Panc1 (cell line): ENCODE results near the gene PPP1R9A. TPM values are rescaled to one million over a fixed set of nuclear protein-coding genes. Genes with fewer than 3 reads are reported as not detected.

ENCODE experiments used
- ATAC-seq: fragments of 200-7000 bp; cut with Tn5 transposase; 2 replicates; pipeline ENCODE4 v1.9.1; 2020; ENCODE audit warnings: mild to moderate bottlenecking, moderate library complexity
- BruUV-seq: library from RNA; stranded (reverse); fragments of 400-500 nt; replicated peaks from 2 replicates; lab custom pipeline; 2021; lab: Mats Ljungman, UMichigan
- CTCF ChIA-PET: fragments of 300-600 bp; sonication (Branson Sonifier 250); formaldehyde crosslinking; loops from one replicate; lab custom pipeline; 2022; ENCODE audit warnings: antibody characterized with exemption; lab: Charles Lee
- POLR2A ChIA-PET: fragments of 300-600 bp; sonication (Branson Sonifier 250); formaldehyde crosslinking; loops from one replicate; lab custom pipeline; 2022; ENCODE audit warnings: antibody characterized with exemption; lab: Charles Lee
- DNase-seq: peaks from one replicate; pipeline ENCODE4 v3.0.0-alpha.2; 2010; ENCODE audit warnings: low read depth, low spot score
- H3K27ac ChIP-seq: 2 replicates; pipeline ENCODE4 v1.5.1; 2011; ENCODE audit warnings: mild to moderate bottlenecking, low read length, inconsistent platforms
- H3K27me3 ChIP-seq: fragments of 200-500 bp; sonication (Bioruptor generic); 2 replicates; pipeline ENCODE4 v1.6.0; 2014; ENCODE audit warnings: low read length, inconsistent platforms; ENCODE audit not compliant: control insufficient read depth, insufficient read depth
- H3K36me3 ChIP-seq: fragments of 200-500 bp; sonication (Bioruptor generic); 2 replicates; pipeline ENCODE4 v1.5.1; 2014; ENCODE audit warnings: inconsistent platforms, mild to moderate bottlenecking, low read length, moderate library complexity; ENCODE audit not compliant: control insufficient read depth, insufficient read depth
- H3K4me1 ChIP-seq: 2 replicates; pipeline ENCODE4 v1.5.1; 2011; ENCODE audit warnings: inconsistent platforms, mild to moderate bottlenecking, low read length, moderate library complexity; ENCODE audit not compliant: control insufficient read depth, insufficient read depth
- H3K4me3 ChIP-seq, 2 experiments: 2 replicates each; pipeline ENCODE4 v1.5.1; 2011 to 2012; ENCODE audit warnings: low read depth in 2 of 2, low read length in 2 of 2, mild to moderate bottlenecking in 2 of 2, inconsistent platforms in 1 of 2, moderate library complexity in 1 of 2
- H3K9me3 ChIP-seq: fragments of 200-500 bp; sonication (Bioruptor generic); 2 replicates; pipeline ENCODE4 v1.5.1; 2014; ENCODE audit warnings: low read depth, mild to moderate bottlenecking, inconsistent platforms, low read length, moderate library complexity; ENCODE audit not compliant: control insufficient read depth, insufficient read depth
- POLR2AphosphoS5 ChIP-seq: IDR thresholded peaks from 2 replicates; pipeline ENCODE4 v1.6.1; 2012; ENCODE audit warnings: mild to moderate bottlenecking, low read depth, low read length, moderate library complexity
- REST ChIP-seq, 2 experiments: IDR thresholded peaks; 2 replicates each; pipeline ENCODE4 v1.6.1; 2011 to 2012; ENCODE audit warnings: low read depth in 2 of 2, control low read depth in 1 of 2, low read length in 1 of 2, mild to moderate bottlenecking in 1 of 2, moderate library complexity in 1 of 2; ENCODE audit not compliant: insufficient read depth in 1 of 2
- SIN3A ChIP-seq: IDR thresholded peaks from 2 replicates; pipeline ENCODE4 v1.6.1; 2012; ENCODE audit warnings: low read depth, mild to moderate bottlenecking, low read length, moderate library complexity, borderline replicate concordance; ENCODE audit not compliant: insufficient read depth
- TCF7L2 ChIP-seq: IDR thresholded peaks from 2 replicates; pipeline ENCODE4 v1.6.1; 2011; ENCODE audit warnings: mild to moderate bottlenecking, low read depth, low read length, inconsistent platforms
- in situ Hi-C: cut with HindIII; loops from 2 replicates; pipeline ENCODE4 v1.10.0; 2016; ENCODE audit warnings: low sequenced_read_pairs, low pct_unique_long_range_greater_than_20kb
- intact Hi-C: fragments of 100-400 bp; cut with micrococcal nuclease; formaldehyde crosslinking; loops from one replicate; pipeline ENCODE4 v1.10.0; 2022; ENCODE audit not compliant: unreplicated experiment
- total RNA-seq: library from RNA; stranded (reverse); gene quantifications from one replicate; pipeline ENCODE4 v1.2.1, GENCODE V29; 2021; ENCODE audit not compliant: unreplicated experiment
- TF ChIP-seq, protein P1 (sequence below): fragments of 450-650 bp; IDR thresholded peaks from 2 replicates; pipeline ENCODE4 v1.5.1; 2017; ENCODE audit warnings: mild to moderate bottlenecking

Gene PPP1R9A
- total RNA-seq, 1 experiment from 2014 or later = 5.0 TPM

GRCh38 chr7:95191795-95192194 lies 284.4 kb downstream of the PPP1R9A start:
- no peak for DNase-seq
- BruUV-seq = no TSS peak
- TF ChIP-seq POLR2AphosphoS5 (no peak), SIN3A (no peak), REST (IDR thresholded peaks at IDR 0.05; ENCODE audit: insufficient read depth in 1 of 2, low read depth in 2 of 2, low read length in 1 of 2) (no peak), TCF7L2 (no peak)
- TF ChIP-seq, protein P1, sequence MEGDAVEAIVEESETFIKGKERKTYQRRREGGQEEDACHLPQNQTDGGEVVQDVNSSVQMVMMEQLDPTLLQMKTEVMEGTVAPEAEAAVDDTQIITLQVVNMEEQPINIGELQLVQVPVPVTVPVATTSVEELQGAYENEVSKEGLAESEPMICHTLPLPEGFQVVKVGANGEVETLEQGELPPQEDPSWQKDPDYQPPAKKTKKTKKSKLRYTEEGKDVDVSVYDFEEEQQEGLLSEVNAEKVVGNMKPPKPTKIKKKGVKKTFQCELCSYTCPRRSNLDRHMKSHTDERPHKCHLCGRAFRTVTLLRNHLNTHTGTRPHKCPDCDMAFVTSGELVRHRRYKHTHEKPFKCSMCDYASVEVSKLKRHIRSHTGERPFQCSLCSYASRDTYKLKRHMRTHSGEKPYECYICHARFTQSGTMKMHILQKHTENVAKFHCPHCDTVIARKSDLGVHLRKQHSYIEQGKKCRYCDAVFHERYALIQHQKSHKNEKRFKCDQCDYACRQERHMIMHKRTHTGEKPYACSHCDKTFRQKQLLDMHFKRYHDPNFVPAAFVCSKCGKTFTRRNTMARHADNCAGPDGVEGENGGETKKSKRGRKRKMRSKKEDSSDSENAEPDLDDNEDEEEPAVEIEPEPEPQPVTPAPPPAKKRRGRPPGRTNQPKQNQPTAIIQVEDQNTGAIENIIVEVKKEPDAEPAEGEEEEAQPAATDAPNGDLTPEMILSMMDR = no peak
- in situ Hi-C loops (no loop called here), intact Hi-C loops (loop anchor here (5.0 kb wide), 1 partner anchor 409 kb away; no protein-coding TSS in a partner anchor)
- no peaks in the 10 kb centered on the region for H3K9me3 ChIP-seq
- POLR2A ChIA-PET = no interaction called here
- no peaks in the 10 kb centered on the region for H3K27me3 ChIP-seq
- no peaks in the 10 kb centered on the region for H3K36me3 ChIP-seq
- CTCF ChIA-PET = no interaction called here
- no peaks in the 10 kb centered on the region for H3K4me1 ChIP-seq
- H3K4me3 ChIP-seq = no peak overlapping the region
- H3K27ac ChIP-seq = no peak overlapping the region
- ATAC-seq = no peak

DNA sequence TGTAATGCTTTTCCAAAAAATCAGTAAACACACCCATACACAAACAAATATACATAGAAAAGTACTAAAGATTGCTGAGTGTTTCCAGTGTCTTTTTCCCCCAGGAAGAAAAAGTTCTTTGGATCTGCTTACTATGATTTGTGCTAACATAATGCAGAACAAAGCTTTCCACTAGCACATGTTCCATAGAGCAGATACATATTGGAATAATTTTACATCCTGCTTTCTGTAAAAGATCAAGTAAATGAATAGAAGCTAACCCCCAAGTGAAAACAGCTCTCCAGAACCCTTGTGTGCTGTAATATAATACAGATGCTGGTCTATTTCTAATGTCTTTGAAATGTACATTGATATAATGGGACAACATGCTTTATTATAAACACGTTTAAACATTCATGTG lies 291.5 kb downstream of the PPP1R9A start:
- ATAC-seq = no peak
- no peaks in the 10 kb centered on the region for H3K9me3 ChIP-seq
- CTCF ChIA-PET = interaction anchor here (1.2 kb wide), 1 partner anchor 750 kb away, joined by 5 read pairs; no protein-coding TSS in a partner anchor

More for the DNA sequence above, 291.5 kb downstream of the PPP1R9A start:
- TF ChIP-seq, protein P1 = no peak
- TF ChIP-seq TCF7L2 = no peak
- no peak for TF ChIP-seq REST (IDR thresholded peaks at IDR 0.05; ENCODE audit: insufficient read depth in 1 of 2, low read depth in 2 of 2, low read length in 1 of 2)
- no peak for TF ChIP-seq SIN3A
- no peak for TF ChIP-seq POLR2AphosphoS5
- intact Hi-C loops = loop anchor here (5.0 kb wide), 1 partner anchor 747 kb away; no protein-coding TSS in a partner anchor
- POLR2A ChIA-PET = no interaction called here
- H3K27ac ChIP-seq = no peak overlapping the region
- H3K4me1 ChIP-seq = no peaks in the 10 kb centered on the region
- no peak overlapping the region for H3K4me3 ChIP-seq
- H3K27me3 ChIP-seq = no peaks in the 10 kb centered on the region
- DNase-seq = no peak
- in situ Hi-C loops = no loop called here
- H3K36me3 ChIP-seq = no peaks in the 10 kb centered on the region
- no TSS peak for BruUV-seq
